CD8-positive, alpha-beta memory T cell (primary cell): ENCODE results near the gene RFC3. TPM values are rescaled to one million over a fixed set of nuclear protein-coding genes. Genes with fewer than 3 reads are reported as not detected.

Experiments used
- CTCF ChIA-PET: fragments of 350-600 bp; sonication (Branson Sonifier 250); formaldehyde crosslinking; loops from one replicate; lab custom pipeline; 2021; ENCODE audit warnings: antibody characterized with exemption; lab: Charles Lee
- POLR2A ChIA-PET: fragments of 350-600 bp; sonication (Branson Sonifier 250); formaldehyde crosslinking; loops from one replicate; lab custom pipeline; 2021; ENCODE audit warnings: antibody characterized with exemption; lab: Charles Lee
- DNase-seq, 5 donors: peaks; one replicate each; pipeline versions ENCODE4 v3.0.0 to v3.0.0-alpha.2; 2020 to 2022; ENCODE audit warnings: mixed read lengths in 1 of 5
- H3K27ac ChIP-seq: one replicate; pipeline ENCODE4 v1.7.0; 2013; ENCODE audit warnings: low read depth, mild to moderate bottlenecking, low read length, moderate library complexity
- H3K27me3 ChIP-seq: 2 replicates; pipeline ENCODE4 v1.7.0; 2013; ENCODE audit warnings: low read length, mild to moderate bottlenecking; ENCODE audit not compliant: insufficient read depth, poor library complexity, severe bottlenecking
- H3K36me3 ChIP-seq: 2 replicates; pipeline ENCODE4 v1.7.0; 2013; ENCODE audit warnings: mild to moderate bottlenecking, low read length, moderate library complexity; ENCODE audit not compliant: insufficient read depth
- H3K4me1 ChIP-seq: 2 replicates; pipeline ENCODE4 v1.7.0; 2013; ENCODE audit warnings: mild to moderate bottlenecking, low read length, moderate library complexity; ENCODE audit not compliant: insufficient read depth
- H3K4me3 ChIP-seq: 2 replicates; pipeline ENCODE4 v1.7.0; 2013; ENCODE audit warnings: mild to moderate bottlenecking, low read length
- H3K9me3 ChIP-seq: 2 replicates; pipeline ENCODE4 v1.7.0; 2013; ENCODE audit warnings: mild to moderate bottlenecking, low read length
- H3K27ac Mint-ChIP-seq, 8 donors: one replicate each; pipeline ENCODE4 v1.8.0; 2020 to 2021; ENCODE audit warnings: mixed read lengths in 8 of 8, mild to moderate bottlenecking in 6 of 8, inconsistent platforms in 3 of 8, moderate library complexity in 3 of 8
- H3K27me3 Mint-ChIP-seq, 2 donors: one replicate each; pipeline ENCODE4 v1.8.0; 2020 to 2021; ENCODE audit warnings: mixed read lengths in 2 of 2, mild to moderate bottlenecking in 1 of 2, moderate library complexity in 1 of 2
- H3K36me3 Mint-ChIP-seq, 3 donors: one replicate each; pipeline ENCODE4 v1.8.0; 2020 to 2021; ENCODE audit warnings: mixed read lengths in 3 of 3, inconsistent platforms in 1 of 3, mild to moderate bottlenecking in 1 of 3
- H3K4me1 Mint-ChIP-seq, 3 donors: one replicate each; pipeline ENCODE4 v1.8.0; 2020 to 2021; ENCODE audit warnings: mixed read lengths in 3 of 3, inconsistent platforms in 1 of 3, mild to moderate bottlenecking in 1 of 3
- H3K4me3 Mint-ChIP-seq, 7 donors: one replicate each; pipeline ENCODE4 v1.8.0; 2020 to 2021; ENCODE audit warnings: mixed read lengths in 7 of 7, mild to moderate bottlenecking in 6 of 7, moderate library complexity in 4 of 7, inconsistent platforms in 2 of 7
- H3K9me3 Mint-ChIP-seq, 5 donors: one replicate each; pipeline ENCODE4 v1.8.0; 2020 to 2022; ENCODE audit warnings: mixed read lengths in 5 of 5, mild to moderate bottlenecking in 3 of 5, moderate library complexity in 2 of 5, inconsistent platforms in 1 of 5
- polyA plus RNA-seq: library from polyadenylated mRNA; unstranded; fragments of 300-500 nt; fragmentation: Illumina TruSeq; gene quantifications from one replicate; pipeline ENCODE4 v1.2.3, GENCODE V29; 2021
- total RNA-seq, 2 experiments: library from RNA; stranded (reverse); gene quantifications; one replicate each; pipeline ENCODE4 v1.2.3, GENCODE V29; 2021

RFC3 gene
- total and polyA plus RNA-seq, 3 experiments from 2014 or later, result 3.4 to 59.2 (median 58.0) TPM

DNA sequence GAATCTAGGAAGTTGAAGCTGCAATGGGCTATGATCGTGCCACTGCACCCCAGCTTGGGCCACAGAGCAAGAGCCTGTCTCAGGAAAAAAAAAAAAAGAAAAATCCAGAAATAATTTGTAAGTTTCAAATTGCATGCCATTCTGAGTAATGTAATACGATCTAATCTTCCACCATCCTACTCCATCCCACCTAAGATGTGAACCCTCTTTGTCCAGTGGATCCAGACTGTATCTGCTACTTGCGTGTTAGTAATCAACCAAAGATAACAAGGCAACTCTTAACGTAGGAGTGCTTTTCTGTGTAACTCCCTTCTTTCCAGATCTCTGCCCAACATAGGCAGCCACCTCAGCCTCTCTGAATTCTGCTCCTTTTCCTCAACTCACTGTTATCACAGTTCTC lies 24.3 kb downstream of the RFC3 start:
- H3K9me3 Mint-ChIP-seq, result no peaks in the 10 kb centered on the region
- no peaks in the 10 kb centered on the region for H3K27me3 ChIP-seq

DNA sequence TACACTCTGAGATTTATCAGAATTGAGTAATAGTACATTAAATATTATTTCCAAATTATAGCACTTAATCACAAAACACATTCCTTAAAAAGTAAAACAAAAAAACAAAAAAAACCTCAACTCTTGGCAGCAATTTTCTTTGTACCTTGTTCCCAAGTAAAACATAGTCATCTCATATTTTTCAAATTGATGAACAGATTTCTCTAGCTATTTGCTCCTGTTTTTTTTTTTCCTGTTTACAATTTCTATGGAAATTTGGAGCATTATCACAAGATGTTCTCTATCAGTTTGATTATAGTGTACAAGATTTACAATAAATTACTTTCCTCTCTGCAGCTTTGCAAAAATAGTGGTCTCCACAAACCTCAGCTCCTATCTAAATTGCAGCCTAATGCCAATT lies 25.0 kb downstream of the RFC3 start:
- H3K4me1 Mint-ChIP-seq, result no peaks in the 10 kb centered on the region
- Histone ChIP-seq H3K4me3 (no peak overlapping the region), H3K27me3 (no peaks in the 10 kb centered on the region), H3K36me3 (no peaks in the 10 kb centered on the region), H3K4me1 (no peaks in the 10 kb centered on the region), H3K27ac (no peak overlapping the region), H3K9me3 (no peaks in the 10 kb centered on the region)
- ChIA-PET CTCF (no interaction called here), POLR2A (no interaction called here)
- no peaks in the 10 kb centered on the region for H3K9me3 Mint-ChIP-seq
- H3K36me3 Mint-ChIP-seq, result peaks cover 0 to 21% (median 14%) of the 10 kb centered on the region in 3 donors
- no peaks in the 10 kb centered on the region for H3K27me3 Mint-ChIP-seq
- H3K4me3 Mint-ChIP-seq, result no peak overlapping the region
- no peak overlapping the region for H3K27ac Mint-ChIP-seq
- no peak for DNase-seq

More for the DNA sequence above, 24.3 kb downstream of the RFC3 start:
- no peak for DNase-seq
- Mint-ChIP-seq H3K4me3 (no peak overlapping the region), H3K27ac (no peak overlapping the region), H3K4me1 (no peaks in the 10 kb centered on the region), H3K27me3 (no peaks in the 10 kb centered on the region), H3K36me3 (peaks cover 0 to 21% (median 8%) of the 10 kb centered on the region in 3 donors)
- no peaks in the 10 kb centered on the region for H3K36me3 ChIP-seq
- POLR2A ChIA-PET, result no interaction called here
- no peak overlapping the region for H3K4me3 ChIP-seq
- H3K9me3 ChIP-seq, result no peaks in the 10 kb centered on the region
- H3K27ac ChIP-seq, result no peak overlapping the region
- H3K4me1 ChIP-seq, result no peaks in the 10 kb centered on the region
- CTCF ChIA-PET, result no interaction called here

DNA sequence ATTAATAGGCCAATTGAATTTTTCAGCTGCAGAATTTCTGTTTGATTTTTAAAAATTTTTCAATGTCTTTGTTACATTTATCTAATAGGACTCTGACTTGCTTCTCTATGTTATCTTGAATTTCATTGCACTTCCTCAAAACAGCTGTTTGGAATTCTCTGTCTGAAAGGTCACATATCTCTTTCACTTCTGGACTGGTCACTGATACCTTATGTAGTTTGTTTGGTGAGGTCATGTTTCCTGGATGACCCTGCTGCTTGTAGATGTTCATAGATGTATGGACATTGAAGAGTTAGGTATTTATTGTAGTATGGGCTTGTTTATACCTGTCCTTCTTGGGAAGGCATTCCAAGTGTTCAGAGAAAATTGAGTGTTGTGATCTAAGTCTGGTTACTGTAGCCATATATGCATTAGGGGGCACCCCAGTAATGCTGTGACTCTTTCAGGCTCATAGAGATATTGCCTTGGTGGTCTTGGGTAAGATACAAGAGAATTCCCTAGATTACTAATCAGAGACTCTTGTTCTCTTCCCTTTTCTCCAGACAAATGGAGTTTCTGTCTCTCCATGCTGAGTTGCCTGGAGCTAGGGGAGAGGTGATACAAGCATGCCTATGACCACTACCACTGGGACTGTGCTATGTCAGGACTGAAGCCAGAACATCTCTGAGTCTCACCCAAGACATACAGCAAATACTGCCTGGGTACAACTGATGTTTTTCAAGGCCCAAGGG lies 27.8 kb downstream of the RFC3 start:
- no peak overlapping the region for H3K27ac Mint-ChIP-seq
- Histone ChIP-seq H3K27me3 (no peaks in the 10 kb centered on the region), H3K4me1 (no peaks in the 10 kb centered on the region), H3K27ac (no peak overlapping the region), H3K9me3 (no peaks in the 10 kb centered on the region), H3K4me3 (no peak overlapping the region), H3K36me3 (no peaks in the 10 kb centered on the region)
- CTCF ChIA-PET, result no interaction called here
- no peak for DNase-seq
- no peak overlapping the region for H3K4me3 Mint-ChIP-seq
- H3K27me3 Mint-ChIP-seq, result no peaks in the 10 kb centered on the region
- H3K9me3 Mint-ChIP-seq, result no peaks in the 10 kb centered on the region
- H3K36me3 Mint-ChIP-seq, result peaks cover 0 to 9% (median 7%) of the 10 kb centered on the region in 3 donors
- no peaks in the 10 kb centered on the region for H3K4me1 Mint-ChIP-seq
- POLR2A ChIA-PET, result no interaction called here

DNA sequence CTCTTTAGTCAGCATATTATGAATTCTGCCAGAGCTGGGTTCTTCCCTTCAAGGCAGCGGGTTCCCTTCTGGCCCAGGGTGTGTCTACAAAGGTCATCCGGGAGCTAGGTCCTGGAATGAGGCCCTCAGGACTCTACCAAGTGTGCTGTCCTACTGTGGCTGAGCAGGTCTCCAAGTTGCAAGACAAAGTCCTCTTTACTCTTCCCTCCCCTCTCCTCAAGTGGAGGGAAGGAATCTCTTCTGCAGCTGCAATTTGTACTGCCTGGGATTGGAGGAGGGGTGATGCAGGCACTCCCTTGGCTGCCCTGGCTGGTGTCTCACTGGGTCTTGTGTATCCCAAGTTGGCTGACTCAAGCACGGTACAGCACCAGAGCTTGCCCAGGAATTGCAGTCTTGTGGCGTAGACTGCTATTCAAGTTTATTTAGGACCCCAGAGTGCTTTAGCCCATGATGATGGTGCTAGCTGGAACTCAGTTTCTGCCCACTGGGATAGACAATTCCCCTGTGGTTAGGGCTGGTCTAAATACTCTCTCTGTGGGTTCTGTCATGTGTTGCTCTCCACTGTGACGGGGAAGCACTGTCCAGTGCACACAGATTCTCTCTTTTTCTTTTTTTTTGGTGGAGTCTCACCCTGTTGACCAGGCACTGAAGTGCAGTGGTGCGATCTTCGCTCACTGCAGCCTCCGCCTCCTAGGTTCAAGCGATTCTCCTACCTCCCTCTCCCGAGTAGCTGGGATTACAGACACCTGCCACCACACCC lies 28.5 kb downstream of the RFC3 start:
- DNase-seq, result no peak
- Mint-ChIP-seq H3K36me3 (peaks cover 0 to 9% (median 7%) of the 10 kb centered on the region in 3 donors), H3K4me3 (no peak overlapping the region), H3K4me1 (no peaks in the 10 kb centered on the region), H3K27ac (no peak overlapping the region), H3K27me3 (no peaks in the 10 kb centered on the region), H3K9me3 (no peaks in the 10 kb centered on the region)
- Histone ChIP-seq H3K9me3 (no peaks in the 10 kb centered on the region), H3K36me3 (no peaks in the 10 kb centered on the region), H3K27me3 (no peaks in the 10 kb centered on the region), H3K4me1 (no peaks in the 10 kb centered on the region), H3K4me3 (no peak overlapping the region), H3K27ac (no peak overlapping the region)
- ChIA-PET POLR2A (no interaction called here), CTCF (no interaction called here)

DNA sequence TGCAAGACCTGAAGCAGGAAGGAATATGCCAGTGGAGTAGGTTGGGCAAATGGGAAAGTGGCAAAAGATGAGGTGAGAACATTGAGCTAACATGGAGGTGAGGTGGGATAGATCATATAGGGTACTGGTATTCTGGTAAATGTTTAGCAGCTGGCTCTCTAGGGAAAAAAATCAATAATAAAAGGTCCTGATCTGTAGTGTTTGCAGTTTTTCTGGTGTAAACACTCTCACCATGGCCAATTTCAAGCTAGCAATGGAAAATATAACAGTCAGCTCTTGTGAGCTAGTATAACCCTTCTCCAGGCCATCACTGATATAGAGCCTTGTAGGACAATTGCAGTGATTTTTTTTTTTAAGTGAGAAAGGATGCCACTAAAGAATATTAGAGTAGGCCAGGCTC lies 31.3 kb downstream of the RFC3 start:
- ChIA-PET CTCF (no interaction called here), POLR2A (no interaction called here)
- Histone ChIP-seq H3K9me3 (no peaks in the 10 kb centered on the region), H3K36me3 (no peaks in the 10 kb centered on the region), H3K27me3 (no peaks in the 10 kb centered on the region), H3K27ac (no peak overlapping the region), H3K4me3 (no peak overlapping the region), H3K4me1 (no peaks in the 10 kb centered on the region)
- no peaks in the 10 kb centered on the region for H3K9me3 Mint-ChIP-seq
- H3K4me1 Mint-ChIP-seq, result no peaks in the 10 kb centered on the region
- no peak overlapping the region for H3K4me3 Mint-ChIP-seq
- H3K27me3 Mint-ChIP-seq, result no peaks in the 10 kb centered on the region
- peaks cover 0 to 7% (median 5%) of the 10 kb centered on the region in 3 donors for H3K36me3 Mint-ChIP-seq
- DNase-seq, result no peak
- H3K27ac Mint-ChIP-seq, result no peak overlapping the region

DNA sequence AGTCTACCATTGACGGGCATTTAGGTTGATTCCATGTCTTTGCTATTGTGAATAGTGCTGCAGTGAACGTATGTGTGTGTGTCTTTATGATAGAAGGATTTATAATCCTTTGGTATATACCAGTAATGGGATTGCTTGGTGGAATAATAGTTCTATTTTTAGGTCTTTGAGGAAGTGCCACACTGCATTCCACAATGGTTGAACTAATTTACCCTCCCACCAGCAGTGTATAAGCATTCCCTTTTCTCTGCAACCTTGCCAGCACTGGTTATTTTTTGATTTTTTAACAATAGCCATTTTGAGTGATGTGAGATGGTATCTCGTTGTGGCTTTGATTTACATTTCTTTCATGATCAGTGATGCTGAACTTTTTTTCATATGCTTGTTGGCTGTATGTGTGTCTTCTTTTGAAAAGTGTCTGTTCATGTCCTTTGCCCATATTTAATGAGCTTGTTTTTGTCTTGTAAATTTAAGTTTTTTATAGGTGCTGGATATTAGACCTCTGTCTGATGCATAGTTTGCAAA lies 37.5 kb downstream of the RFC3 start:
- Mint-ChIP-seq H3K9me3 (no peaks in the 10 kb centered on the region), H3K4me1 (no peaks in the 10 kb centered on the region), H3K27me3 (no peaks in the 10 kb centered on the region), H3K27ac (no peak overlapping the region), H3K36me3 (peaks cover 0 to 6% (median 0%) of the 10 kb centered on the region in 3 donors), H3K4me3 (no peak overlapping the region)
- Histone ChIP-seq H3K36me3 (no peaks in the 10 kb centered on the region), H3K4me1 (no peaks in the 10 kb centered on the region), H3K9me3 (no peaks in the 10 kb centered on the region), H3K4me3 (no peak overlapping the region), H3K27me3 (no peaks in the 10 kb centered on the region), H3K27ac (no peak overlapping the region)
- no peak for DNase-seq
- POLR2A ChIA-PET, result no interaction called here
- CTCF ChIA-PET, result no interaction called here

DNA sequence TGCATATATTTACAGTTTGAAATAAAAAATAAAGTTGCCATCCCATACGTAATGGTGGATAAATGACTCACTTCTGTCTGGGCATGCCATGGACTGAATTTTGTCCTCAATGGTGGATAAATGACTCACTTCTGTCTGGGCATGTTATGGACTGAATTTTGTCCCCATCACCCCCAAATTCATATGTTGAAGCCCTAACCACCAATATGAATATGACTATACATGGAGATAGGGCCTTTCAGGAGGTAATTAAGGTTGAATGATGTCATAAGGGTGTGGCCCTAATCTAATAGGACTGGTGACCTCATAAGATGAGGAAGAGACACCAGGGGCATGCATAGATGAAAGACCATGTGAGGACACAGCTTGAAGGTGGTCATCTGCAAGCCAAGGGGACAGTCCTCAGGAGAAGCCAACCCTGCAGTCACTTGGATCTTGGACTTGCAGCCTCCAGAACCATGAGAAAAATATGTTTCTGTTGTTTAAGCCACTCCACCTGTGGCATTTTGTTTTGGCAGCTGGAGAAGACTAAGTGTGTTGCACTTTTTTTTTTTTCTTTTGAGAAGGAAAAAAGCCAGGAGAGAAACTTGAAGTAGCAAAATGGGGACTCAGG lies 41.8 kb downstream of the RFC3 start:
- Mint-ChIP-seq H3K27ac (no peak overlapping the region), H3K9me3 (no peaks in the 10 kb centered on the region), H3K36me3 (peaks cover 0 to 6% (median 0%) of the 10 kb centered on the region in 3 donors), H3K4me1 (no peaks in the 10 kb centered on the region), H3K4me3 (no peak overlapping the region), H3K27me3 (no peaks in the 10 kb centered on the region)
- Histone ChIP-seq H3K4me1 (no peaks in the 10 kb centered on the region), H3K9me3 (no peaks in the 10 kb centered on the region), H3K27me3 (no peaks in the 10 kb centered on the region), H3K27ac (no peak overlapping the region), H3K36me3 (no peaks in the 10 kb centered on the region), H3K4me3 (no peak overlapping the region)
- DNase-seq, result no peak
- CTCF ChIA-PET, result no interaction called here
- POLR2A ChIA-PET, result no interaction called here

DNA sequence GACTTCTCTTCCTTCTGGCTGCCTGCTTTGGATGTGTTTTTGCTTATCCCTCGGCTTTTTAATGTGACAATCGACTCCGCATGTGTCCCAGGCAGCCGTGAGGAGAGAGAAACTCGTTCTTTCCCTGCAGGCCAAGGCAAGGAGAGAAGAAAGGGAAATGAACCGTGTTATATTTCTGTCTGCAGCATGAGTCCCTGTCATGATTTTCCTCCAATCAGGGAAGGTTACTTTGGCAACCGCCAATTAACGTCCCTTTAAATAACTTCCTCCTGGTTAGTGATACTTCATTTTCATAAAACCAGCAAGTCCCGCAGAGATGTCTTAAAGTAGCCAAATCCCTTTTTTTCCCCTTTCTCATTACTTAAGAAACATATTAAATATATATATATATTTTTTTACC lies 42.6 kb downstream of the RFC3 start:
- no peaks in the 10 kb centered on the region for H3K9me3 Mint-ChIP-seq
- no peak overlapping the region for H3K27ac Mint-ChIP-seq
- H3K9me3 ChIP-seq, result no peaks in the 10 kb centered on the region
- no peaks in the 10 kb centered on the region for H3K4me1 ChIP-seq
- no peaks in the 10 kb centered on the region for H3K27me3 ChIP-seq
- H3K4me1 Mint-ChIP-seq, result no peaks in the 10 kb centered on the region
- no peak overlapping the region for H3K4me3 Mint-ChIP-seq
- no peaks in the 10 kb centered on the region for H3K27me3 Mint-ChIP-seq
- DNase-seq, result no peak
- no peak overlapping the region for H3K27ac ChIP-seq
- POLR2A ChIA-PET, result no interaction called here
- H3K36me3 Mint-ChIP-seq, result peaks cover 0 to 6% (median 2%) of the 10 kb centered on the region in 3 donors
- CTCF ChIA-PET, result no interaction called here
- H3K4me3 ChIP-seq, result no peak overlapping the region
- H3K36me3 ChIP-seq, result no peaks in the 10 kb centered on the region
